Erythroblast (primary cell): ENCODE data around the gene FHOD1.

Experiments used
- GATA1 ChIP-seq: IDR thresholded peaks from 2 replicates; pipeline ENCODE4 v1.6.1; 2011; ENCODE audit warnings: low read depth, mild to moderate bottlenecking, control low read depth, low read length, moderate library complexity
- POLR2A ChIP-seq: IDR thresholded peaks from 2 replicates; pipeline ENCODE4 v1.6.1; 2011; ENCODE audit warnings: mild to moderate bottlenecking, low read length

DNA sequence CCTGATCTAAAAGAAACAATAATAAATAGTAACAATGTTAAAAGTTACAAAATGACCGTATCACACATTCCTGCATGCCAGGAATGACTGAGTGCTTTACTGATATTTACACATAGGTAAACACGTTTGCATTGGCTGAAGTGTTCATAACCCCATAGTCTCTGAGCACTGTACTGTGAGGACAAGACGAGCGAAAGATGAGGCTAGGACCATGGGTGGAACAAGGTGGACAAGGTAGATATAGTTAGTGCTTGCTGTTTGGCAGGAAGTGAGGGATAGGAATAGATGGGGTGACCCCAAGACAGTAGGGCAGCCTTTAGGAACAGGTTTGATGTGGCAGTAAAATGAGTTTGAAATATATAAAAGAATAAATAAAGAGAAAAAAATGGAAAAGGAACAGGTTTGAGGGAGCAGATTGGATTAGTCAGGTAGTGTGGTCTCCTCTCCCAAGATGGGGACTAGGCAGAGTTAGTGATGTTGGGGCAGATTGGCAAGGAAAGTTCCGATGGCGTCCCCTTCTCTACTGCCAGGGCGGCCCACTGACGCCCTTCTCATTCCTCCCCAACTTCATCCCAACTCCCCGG, 55.8 kb downstream of the FHOD1 start:
- TF ChIP-seq POLR2A (no peak), GATA1 (no peak)
